Mesenchymal stem cell (in vitro differentiated cells and primary cell): Measurements from ENCODE around the gene DAP3.
"Not testable (repeated sequence)": the region's sequence is repeated elsewhere in the genome, so short reads cannot be mapped to it uniquely, and the experiment has no call there.

Experiments used
- DNase-seq: peaks from one replicate; pipeline ENCODE4 v3.0.0-alpha.2; 2013
- H2AFZ ChIP-seq: one replicate; pipeline ENCODE4 v1.6.1; 2013; ENCODE audit warnings: low read depth, mild to moderate bottlenecking, control low read depth, inconsistent platforms, low read length, moderate library complexity
- H2AK5ac ChIP-seq: 2 replicates; pipeline ENCODE4 v1.6.1; 2013; ENCODE audit warnings: low read length, moderate library complexity, mild to moderate bottlenecking, inconsistent platforms; ENCODE audit not compliant: severe bottlenecking
- H2BK120ac ChIP-seq: one replicate; pipeline ENCODE4 v1.6.1; 2013; ENCODE audit warnings: low read depth, mild to moderate bottlenecking, inconsistent platforms, low read length, moderate library complexity
- H2BK12ac ChIP-seq, 2 experiments: one replicate each; pipeline ENCODE4 v1.6.1; 2013; ENCODE audit warnings: inconsistent platforms in 2 of 2, low read length in 2 of 2, mild to moderate bottlenecking in 2 of 2, moderate library complexity in 2 of 2, control low read depth in 1 of 2
- H2BK15ac ChIP-seq: one replicate; pipeline ENCODE4 v1.6.1; 2013; ENCODE audit warnings: mild to moderate bottlenecking, low read depth, inconsistent platforms; ENCODE audit not compliant: poor library complexity, severe bottlenecking
- H2BK5ac ChIP-seq: 2 replicates; pipeline ENCODE4 v1.6.1; 2013; ENCODE audit warnings: low read depth, mild to moderate bottlenecking, low read length, control low read depth, inconsistent platforms; ENCODE audit not compliant: poor library complexity, severe bottlenecking
- H3K14ac ChIP-seq, 2 experiments: one replicate each; pipeline ENCODE4 v1.6.1; 2013; ENCODE audit warnings: inconsistent platforms in 2 of 2, low read length in 2 of 2, control low read depth in 1 of 2, mild to moderate bottlenecking in 1 of 2, moderate library complexity in 1 of 2
- H3K18ac ChIP-seq, 2 experiments: one replicate each; pipeline ENCODE4 v1.6.1; 2013; ENCODE audit warnings: inconsistent platforms in 2 of 2, low read length in 2 of 2, control low read depth in 1 of 2, low read depth in 1 of 2, mild to moderate bottlenecking in 1 of 2
- H3K23ac ChIP-seq, 2 experiments: one replicate each; pipeline ENCODE4 v1.6.1; 2013; ENCODE audit warnings: inconsistent platforms in 2 of 2, low read length in 2 of 2, mild to moderate bottlenecking in 2 of 2, moderate library complexity in 2 of 2, control low read depth in 1 of 2
- H3K27ac ChIP-seq: 2 replicates; pipeline ENCODE4 v1.5.1; 2013; ENCODE audit warnings: mild to moderate bottlenecking, moderate library complexity, low read length, control low read depth, inconsistent platforms; ENCODE audit not compliant: poor library complexity, severe bottlenecking
- H3K27me3 ChIP-seq, 2 experiments: 2 replicates each; pipeline versions ENCODE4 v1.6.1 to v1.7.0; 2013; ENCODE audit warnings: low read length in 2 of 2, mild to moderate bottlenecking in 2 of 2, moderate library complexity in 2 of 2, control low read depth in 1 of 2, inconsistent platforms in 1 of 2; ENCODE audit not compliant: control insufficient read depth in 1 of 2, insufficient read depth in 1 of 2
- H3K36me3 ChIP-seq, 2 experiments: 2 replicates each; pipeline versions ENCODE4 v1.6.1 to v1.7.0; 2013; ENCODE audit warnings: low read length in 2 of 2, control low read depth in 1 of 2, inconsistent platforms in 1 of 2, low read depth in 1 of 2, mild to moderate bottlenecking in 1 of 2; ENCODE audit not compliant: insufficient read depth in 2 of 2, control insufficient read depth in 1 of 2
- H3K4ac ChIP-seq, 2 experiments: one replicate each; pipeline ENCODE4 v1.6.1; 2013; ENCODE audit warnings: inconsistent platforms in 2 of 2, low read length in 2 of 2, mild to moderate bottlenecking in 2 of 2, moderate library complexity in 2 of 2, control low read depth in 1 of 2, low read depth in 1 of 2
- H3K4me1 ChIP-seq: 2 replicates; pipeline ENCODE4 v1.6.1; 2013; ENCODE audit warnings: low read depth, low read length, control low read depth; ENCODE audit not compliant: control insufficient read depth, insufficient read depth
- H3K4me2 ChIP-seq: 2 replicates; pipeline ENCODE4 v1.6.1; 2013; ENCODE audit warnings: low read length, mild to moderate bottlenecking, inconsistent platforms; ENCODE audit not compliant: poor library complexity, severe bottlenecking
- H3K4me3 ChIP-seq, 2 experiments: 2 replicates each; pipeline versions ENCODE4 v1.5.1 to v1.7.0; 2013; ENCODE audit warnings: low read length in 2 of 2, mild to moderate bottlenecking in 2 of 2, control low read depth in 1 of 2, low read depth in 1 of 2; ENCODE audit not compliant: insufficient read depth in 1 of 2
- H3K79me1 ChIP-seq: replicated peaks from 2 replicates; pipeline ENCODE4 v1.6.1; 2013; ENCODE audit warnings: mild to moderate bottlenecking, control low read depth, low read length, inconsistent platforms; ENCODE audit not compliant: poor library complexity, severe bottlenecking
- H3K9ac ChIP-seq: 2 replicates; pipeline ENCODE4 v1.7.0; 2013; ENCODE audit warnings: mild to moderate bottlenecking, low read length, moderate library complexity
- H3K9me3 ChIP-seq: 2 replicates; pipeline ENCODE4 v1.7.0; 2013; ENCODE audit warnings: mild to moderate bottlenecking, low read length; ENCODE audit not compliant: control insufficient read depth
- H4K8ac ChIP-seq: one replicate; pipeline ENCODE4 v1.6.1; 2013; ENCODE audit warnings: inconsistent platforms, mild to moderate bottlenecking, low read length, moderate library complexity
- H4K91ac ChIP-seq: one replicate; pipeline ENCODE4 v1.6.1; 2013; ENCODE audit warnings: mild to moderate bottlenecking, low read length, inconsistent platforms
- WGBS: methylation state at CpG from one replicate; pipeline ENCODE4 v1.1.7; 2013; ENCODE audit warnings: mixed read lengths; 5-methylcytosine and 5-hydroxymethylcytosine counted together

The DAP3 gene

DNA sequence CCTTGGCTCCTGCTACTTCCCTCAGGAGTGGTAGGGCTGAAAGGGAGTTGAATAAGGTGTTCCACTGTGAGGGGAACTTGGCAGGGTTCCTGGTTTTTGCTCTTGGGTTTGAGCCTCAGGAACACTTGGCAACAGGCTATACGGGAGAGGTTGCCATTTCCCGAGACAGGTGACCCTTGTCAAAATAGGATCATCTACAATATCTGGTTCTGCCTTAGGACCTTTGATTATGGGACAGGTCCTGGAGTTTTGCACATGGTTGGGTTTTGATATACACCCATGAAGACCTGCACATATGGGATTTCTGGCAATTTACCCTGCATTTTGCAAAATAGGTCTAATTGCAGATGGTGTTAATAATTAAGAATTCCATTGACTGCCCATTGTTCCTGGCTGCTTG is 31.4 kb upstream of the DAP3 start:
- no peak overlapping the region for H3K4ac ChIP-seq
- H2BK120ac ChIP-seq: no peak overlapping the region
- no peak overlapping the region for H4K8ac ChIP-seq
- H3K4me2 ChIP-seq: no peak overlapping the region
- H3K27me3 ChIP-seq: no peaks in the 10 kb centered on the region
- H3K18ac ChIP-seq: no peak overlapping the region
- H2BK15ac ChIP-seq: no peak overlapping the region
- H3K36me3 ChIP-seq: peaks cover 25 to 38% of the 10 kb centered on the region in 2 experiments
- no peaks in the 10 kb centered on the region for H3K79me1 ChIP-seq
- H3K9me3 ChIP-seq: no peaks in the 10 kb centered on the region
- H3K14ac ChIP-seq: no peak overlapping the region
- H3K27ac ChIP-seq: no peak overlapping the region
- no peak overlapping the region for H2AK5ac ChIP-seq
- H2BK5ac ChIP-seq: no peak overlapping the region
- H2BK12ac ChIP-seq: no peak overlapping the region
- H3K23ac ChIP-seq: no peak overlapping the region
- no peak overlapping the region for H4K91ac ChIP-seq
- WGBS: 100% methylated on average over 2 of the region's 2 CpGs
- no peaks in the 10 kb centered on the region for H3K4me1 ChIP-seq
- H2AFZ ChIP-seq: no peak overlapping the region
- H3K4me3 ChIP-seq: no peak overlapping the region
- no peak overlapping the region for H3K9ac ChIP-seq
- no peak for DNase-seq

DNA sequence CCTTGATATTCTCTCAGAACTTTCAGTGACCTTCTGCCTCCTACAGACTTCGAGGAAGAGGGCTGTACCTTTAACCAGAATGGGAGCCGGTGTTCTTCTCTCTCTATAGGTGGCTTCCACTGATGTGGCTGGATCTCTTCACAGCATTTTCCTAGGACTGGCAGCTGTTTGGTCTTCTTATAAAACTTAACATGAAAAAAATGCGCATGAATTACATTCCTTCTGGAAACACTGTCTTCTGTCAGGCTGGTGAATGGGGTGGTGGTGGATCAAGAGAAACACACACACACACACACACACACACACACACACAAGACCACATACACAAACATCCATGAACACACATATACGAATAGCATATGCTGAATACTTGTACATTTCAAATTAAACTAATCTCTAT is 27.7 kb upstream of the DAP3 start:
- H2BK15ac ChIP-seq, H3K9ac ChIP-seq, H3K23ac ChIP-seq, DNase-seq, H3K4me2 ChIP-seq, H3K18ac ChIP-seq, H3K9me3 ChIP-seq, H3K4me1 ChIP-seq, H3K14ac ChIP-seq, H4K91ac ChIP-seq, H3K4me3 ChIP-seq, H2BK5ac ChIP-seq, H2AFZ ChIP-seq, H4K8ac ChIP-seq, H2AK5ac ChIP-seq, H2BK12ac ChIP-seq, H3K27me3 ChIP-seq, H3K79me1 ChIP-seq, H3K27ac ChIP-seq, H2BK120ac ChIP-seq, H3K4ac ChIP-seq: not testable (repeated sequence)
- no CpG with 5 or more reads among the region's 4 CpGs for WGBS
- peaks cover 53 to 72% of the 10 kb centered on the region in 2 experiments for H3K36me3 ChIP-seq

DNA sequence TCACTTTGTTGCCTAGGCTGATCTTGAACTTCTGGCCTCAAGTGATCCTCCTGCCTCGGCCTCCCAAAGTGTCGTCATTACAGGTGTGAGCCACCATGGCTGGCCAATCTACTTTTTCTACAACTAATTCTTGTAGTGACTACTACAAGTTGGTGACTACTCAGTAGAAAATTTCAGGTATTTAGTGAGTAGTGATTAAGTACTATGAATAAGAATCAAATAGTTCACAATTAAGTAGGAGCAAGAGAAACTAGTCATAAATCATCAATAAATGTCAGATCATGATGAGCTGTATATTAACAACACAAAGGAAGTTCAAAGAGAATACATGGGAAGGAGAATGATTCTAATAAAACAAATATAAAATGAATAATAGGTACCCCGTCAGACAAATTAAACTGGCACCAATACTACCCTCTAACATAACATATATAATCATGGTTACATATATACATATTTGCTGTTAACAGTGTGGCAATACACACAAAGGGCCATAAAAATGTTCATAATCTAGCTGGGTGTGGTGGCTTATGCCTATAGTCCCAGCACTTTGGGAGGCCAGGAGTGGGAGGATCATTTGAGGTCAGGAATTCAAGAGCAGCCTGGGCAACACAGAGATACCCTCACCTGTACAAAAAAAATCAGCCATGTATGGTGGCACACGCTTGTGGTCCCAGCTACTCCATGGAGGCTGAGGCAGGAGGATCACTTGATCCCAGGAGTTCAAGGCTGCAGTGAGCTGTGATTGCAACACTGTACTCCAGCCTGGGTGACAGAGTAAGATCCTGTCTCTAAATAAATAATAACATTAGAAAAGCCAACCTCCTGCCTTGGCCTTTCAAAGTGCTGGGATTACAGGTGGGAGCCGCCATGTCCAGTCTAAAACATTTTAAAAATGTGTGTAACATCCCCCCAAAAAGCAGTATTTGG is 19.4 kb upstream of the DAP3 start:
- no peak overlapping the region for H2AFZ ChIP-seq
- H3K23ac ChIP-seq: no peak overlapping the region
- no peak overlapping the region for H3K18ac ChIP-seq
- peaks cover 18% of the 10 kb centered on the region for H3K79me1 ChIP-seq
- no peak overlapping the region for H3K14ac ChIP-seq
- H3K27me3 ChIP-seq: no peaks in the 10 kb centered on the region
- no peak overlapping the region for H2BK120ac ChIP-seq
- H2BK15ac ChIP-seq: no peak overlapping the region
- H3K4ac ChIP-seq: no peak overlapping the region
- H4K91ac ChIP-seq: no peak overlapping the region
- peaks cover 50 to 89% of the 10 kb centered on the region in 2 experiments for H3K36me3 ChIP-seq
- H2BK12ac ChIP-seq: no peak overlapping the region
- no peak overlapping the region for H2AK5ac ChIP-seq
- WGBS: 99% methylated on average over 4 of the region's 5 CpGs
- no peak overlapping the region for H3K4me2 ChIP-seq
- peaks cover 1% of the 10 kb centered on the region for H3K4me1 ChIP-seq
- H3K4me3 ChIP-seq: no peak overlapping the region
- DNase-seq: no peak
- H4K8ac ChIP-seq: no peak overlapping the region
- H3K9ac ChIP-seq: no peak overlapping the region
- no peak overlapping the region for H3K27ac ChIP-seq
- H3K9me3 ChIP-seq: no peaks in the 10 kb centered on the region
- no peak overlapping the region for H2BK5ac ChIP-seq

- no peak overlapping the region for H3K4me3 ChIP-seq
- H2AFZ ChIP-seq: no peak overlapping the region
- no peak overlapping the region for H3K9ac ChIP-seq
- H2BK12ac ChIP-seq: no peak overlapping the region
- H3K27ac ChIP-seq: no peak overlapping the region
- no peaks in the 10 kb centered on the region for H3K9me3 ChIP-seq
- no peak for DNase-seq
- H3K4me1 ChIP-seq: peaks cover 1% of the 10 kb centered on the region
- no peak overlapping the region for H3K18ac ChIP-seq
- WGBS: 100% methylated on average over 1 of the region's 4 CpGs
- H4K8ac ChIP-seq: no peak overlapping the region
- no peak overlapping the region for H4K91ac ChIP-seq
- no peak overlapping the region for H2AK5ac ChIP-seq
- no peak overlapping the region for H3K4me2 ChIP-seq
- no peak overlapping the region for H2BK15ac ChIP-seq
- peaks cover 26% of the 10 kb centered on the region for H3K79me1 ChIP-seq
- no peak overlapping the region for H2BK120ac ChIP-seq
- H3K14ac ChIP-seq: no peak overlapping the region
- H3K36me3 ChIP-seq: peaks cover 50 to 90% of the 10 kb centered on the region in 2 experiments
- H3K27me3 ChIP-seq: no peaks in the 10 kb centered on the region
- no peak overlapping the region for H3K23ac ChIP-seq
- no peak overlapping the region for H3K4ac ChIP-seq
- H2BK5ac ChIP-seq: no peak overlapping the region
Measured at GRCh38 chr1:155671750-155672149, 17.1 kb upstream of the DAP3 start.
